Measurements from ENCODE around the gene ZNF575. TPM values are rescaled to one million over a fixed set of nuclear protein-coding genes. Genes with fewer than 3 reads are reported as not detected.

ZNF575 gene
- total RNA-seq, 4 donors from 2014 or later: not detected

DNA sequence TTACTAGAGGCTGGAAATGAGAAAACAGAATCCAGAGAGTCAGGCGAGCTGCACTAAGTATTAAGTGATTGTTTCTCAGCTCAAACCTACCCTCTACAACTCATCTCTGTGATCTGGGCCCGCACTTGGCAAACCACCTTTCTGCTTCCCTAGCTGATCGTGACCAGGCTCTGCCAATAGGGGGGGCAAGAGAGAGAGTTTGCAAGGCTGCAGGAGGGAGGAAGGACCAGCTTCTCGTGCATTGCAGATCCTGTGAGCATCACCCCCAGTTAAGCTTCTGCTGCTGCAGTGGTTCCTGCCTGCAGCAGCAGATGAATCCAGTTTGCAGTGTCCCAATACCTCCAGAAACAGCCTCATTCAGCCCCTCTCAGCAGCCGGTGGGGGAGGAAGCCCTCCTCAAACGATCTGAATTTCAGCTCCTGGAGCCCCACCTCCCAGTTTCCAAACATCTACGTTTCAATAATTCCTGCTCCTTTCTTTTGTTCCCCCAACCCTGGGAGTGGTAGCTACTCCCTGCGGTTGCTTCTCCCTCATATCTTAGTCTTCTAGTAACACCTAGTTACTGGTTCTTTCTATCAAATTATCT is 22.3 kb downstream of the ZNF575 start:
- ATAC-seq: no peak
- intact Hi-C loops (cut with DNase I; ENCODE audit: low total_unique reads) (no loop called here), in situ Hi-C loops (cut with MboI; ENCODE audit: low sequenced_read_pairs in 4 of 4) (no loop called here)
- Histone ChIP-seq H3K36me3 (peaks cover 0 to 51% of the 10 kb centered on the region in 2 donors), H3K27me3 (no peaks in the 10 kb centered on the region), H3K27ac (no peak overlapping the region), H3K4me1 (no peaks in the 10 kb centered on the region), H3K9me3 (no peaks in the 10 kb centered on the region), H3K4me3 (no peak overlapping the region)
- peak in 1 of 2 donors; percentile 30 for DNase-seq
- no peak for TF ChIP-seq POLR2A (IDR thresholded peaks at IDR 0.05)
- TF ChIP-seq, protein P1, sequence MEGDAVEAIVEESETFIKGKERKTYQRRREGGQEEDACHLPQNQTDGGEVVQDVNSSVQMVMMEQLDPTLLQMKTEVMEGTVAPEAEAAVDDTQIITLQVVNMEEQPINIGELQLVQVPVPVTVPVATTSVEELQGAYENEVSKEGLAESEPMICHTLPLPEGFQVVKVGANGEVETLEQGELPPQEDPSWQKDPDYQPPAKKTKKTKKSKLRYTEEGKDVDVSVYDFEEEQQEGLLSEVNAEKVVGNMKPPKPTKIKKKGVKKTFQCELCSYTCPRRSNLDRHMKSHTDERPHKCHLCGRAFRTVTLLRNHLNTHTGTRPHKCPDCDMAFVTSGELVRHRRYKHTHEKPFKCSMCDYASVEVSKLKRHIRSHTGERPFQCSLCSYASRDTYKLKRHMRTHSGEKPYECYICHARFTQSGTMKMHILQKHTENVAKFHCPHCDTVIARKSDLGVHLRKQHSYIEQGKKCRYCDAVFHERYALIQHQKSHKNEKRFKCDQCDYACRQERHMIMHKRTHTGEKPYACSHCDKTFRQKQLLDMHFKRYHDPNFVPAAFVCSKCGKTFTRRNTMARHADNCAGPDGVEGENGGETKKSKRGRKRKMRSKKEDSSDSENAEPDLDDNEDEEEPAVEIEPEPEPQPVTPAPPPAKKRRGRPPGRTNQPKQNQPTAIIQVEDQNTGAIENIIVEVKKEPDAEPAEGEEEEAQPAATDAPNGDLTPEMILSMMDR (IDR thresholded peaks at IDR 0.05 in 4 of 5, conservative IDR thresholded peaks at IDR 0.05 in 1 of 5): peak in 3 of 5 experiments; percentile 20 to 51 (median 22)

DNA sequence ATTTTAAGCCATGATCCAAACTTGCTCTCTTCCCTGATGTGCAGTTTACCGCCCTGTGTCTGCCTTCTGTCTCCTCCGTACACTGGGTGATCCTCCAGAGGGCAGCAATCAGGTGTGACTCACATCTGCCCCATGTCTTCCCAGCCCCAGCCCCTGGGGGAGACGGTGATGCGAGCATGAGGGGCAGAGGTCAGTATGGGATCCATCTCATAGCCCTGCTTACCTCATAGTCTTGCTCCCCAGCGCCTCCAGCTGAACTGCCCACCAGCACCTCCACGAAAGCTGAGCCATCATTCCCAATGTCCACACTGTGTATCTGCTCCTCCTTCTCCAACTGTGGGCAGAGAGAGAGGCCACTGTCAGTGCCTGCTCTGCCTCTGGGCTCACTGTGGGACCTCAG is 27.7 kb downstream of the ZNF575 start:
- in situ Hi-C loops (cut with MboI; ENCODE audit: low sequenced_read_pairs in 4 of 4): no loop called here
- DNase-seq (no peak), ATAC-seq (no peak)
- H3K36me3 ChIP-seq: peaks cover 0 to 22% of the 10 kb centered on the region in 2 donors
- no peaks in the 10 kb centered on the region for H3K27me3 ChIP-seq
- intact Hi-C loops (cut with DNase I; ENCODE audit: low total_unique reads): no loop called here
- peaks cover 6 to 12% of the 10 kb centered on the region in 2 donors for H3K4me1 ChIP-seq
- no peak overlapping the region for H3K4me3 ChIP-seq
- TF ChIP-seq POLR2A (IDR thresholded peaks at IDR 0.05): no peak
- TF ChIP-seq, protein P1 (IDR thresholded peaks at IDR 0.05 in 4 of 5, conservative IDR thresholded peaks at IDR 0.05 in 1 of 5): no peak
- H3K27ac ChIP-seq: no peak overlapping the region
- no peaks in the 10 kb centered on the region for H3K9me3 ChIP-seq

DNA sequence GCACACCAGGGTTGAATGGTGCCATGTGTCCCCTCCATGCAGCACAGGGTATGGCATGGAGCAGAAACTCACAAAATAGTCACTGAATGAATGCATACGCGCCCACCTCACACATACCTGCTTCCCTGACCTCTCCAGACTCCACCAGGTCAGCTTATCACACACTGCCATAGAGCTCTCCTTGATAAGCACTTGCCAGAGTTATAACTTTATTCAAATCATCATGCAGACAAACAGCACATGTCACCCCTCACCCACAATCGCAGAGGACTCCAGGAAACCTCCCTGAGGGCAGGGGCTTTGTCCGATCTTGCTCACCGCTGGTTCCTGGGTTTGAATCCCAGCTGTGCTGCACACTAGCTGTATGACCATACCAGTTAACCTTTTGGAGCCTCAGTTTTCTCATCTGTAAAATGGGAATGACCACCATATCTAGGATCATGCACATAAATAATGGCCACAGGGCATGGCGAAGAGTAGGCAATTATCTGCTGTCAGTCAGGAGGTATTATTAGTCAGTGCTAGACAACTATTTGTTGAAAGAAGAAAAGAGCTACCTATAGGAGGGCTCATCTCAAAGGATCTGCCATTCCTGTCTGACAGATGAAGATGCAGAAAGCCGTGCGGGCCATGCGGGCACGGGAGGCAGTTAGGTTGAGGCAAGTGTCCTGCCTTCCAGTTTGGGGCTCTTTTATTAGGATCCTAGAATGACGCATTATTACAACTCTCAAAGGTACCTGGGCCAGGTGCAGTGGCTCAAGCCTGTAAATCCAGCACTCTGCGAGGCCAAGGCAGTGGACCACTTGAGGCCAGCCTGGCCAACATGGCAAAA is 28.4 kb downstream of the ZNF575 start:
- no peak for TF ChIP-seq POLR2A (IDR thresholded peaks at IDR 0.05)
- TF ChIP-seq, protein P1 (IDR thresholded peaks at IDR 0.05 in 4 of 5, conservative IDR thresholded peaks at IDR 0.05 in 1 of 5): no peak
- H3K4me1 ChIP-seq: peaks cover 6 to 12% of the 10 kb centered on the region in 2 donors
- no peak for DNase-seq
- no peaks in the 10 kb centered on the region for H3K9me3 ChIP-seq
- in situ Hi-C loops (cut with MboI; ENCODE audit: low sequenced_read_pairs in 4 of 4): no loop called here
- H3K36me3 ChIP-seq: peaks cover 0 to 22% of the 10 kb centered on the region in 2 donors
- H3K4me3 ChIP-seq: no peak overlapping the region
- no peak overlapping the region for H3K27ac ChIP-seq
- intact Hi-C loops (cut with DNase I; ENCODE audit: low total_unique reads): no loop called here
- no peaks in the 10 kb centered on the region for H3K27me3 ChIP-seq
- no peak for ATAC-seq

DNA sequence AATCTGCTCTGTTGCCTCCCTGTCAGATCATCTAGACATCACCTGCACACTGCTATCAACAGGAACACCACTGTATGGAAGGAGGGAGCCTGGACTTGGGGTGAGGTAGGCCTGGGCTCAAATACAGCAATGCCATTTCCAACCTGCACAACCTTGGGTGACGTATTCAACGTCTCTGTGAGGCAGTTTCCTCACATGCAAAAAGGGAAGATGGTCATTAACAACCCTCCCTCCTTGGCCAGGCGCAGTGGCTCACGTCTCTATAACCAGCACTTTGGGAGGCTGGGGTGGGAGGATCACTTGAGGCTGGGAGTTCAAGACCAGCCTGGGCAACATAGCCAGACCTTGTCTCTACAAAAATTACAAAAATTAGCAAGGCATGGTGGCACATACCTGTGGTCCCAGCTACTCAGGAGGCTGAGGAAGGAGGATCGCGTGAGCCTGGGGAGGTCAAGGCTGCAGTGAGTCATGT is 29.3 kb downstream of the ZNF575 start:
- Histone ChIP-seq H3K36me3 (peaks cover 0 to 22% of the 10 kb centered on the region in 2 donors), H3K9me3 (no peaks in the 10 kb centered on the region), H3K4me3 (no peak overlapping the region), H3K27me3 (no peaks in the 10 kb centered on the region), H3K27ac (peak overlapping the region; percentile 34 to 64 (median 58)), H3K4me1 (peaks cover 6 to 12% of the 10 kb centered on the region in 2 donors)
- intact Hi-C loops (cut with DNase I; ENCODE audit: low total_unique reads) (no loop called here), in situ Hi-C loops (cut with MboI; ENCODE audit: low sequenced_read_pairs in 4 of 4) (no loop called here)
- ATAC-seq (no peak), DNase-seq (no peak)
- TF ChIP-seq, protein P1 (IDR thresholded peaks at IDR 0.05 in 4 of 5, conservative IDR thresholded peaks at IDR 0.05 in 1 of 5): no peak
- TF ChIP-seq POLR2A (IDR thresholded peaks at IDR 0.05): no peak
